GM21528 (cell line): ENCODE measurements around the gene APOO.
"Not testable (repeated sequence)": the region's sequence is repeated elsewhere in the genome, so short reads cannot be mapped to it uniquely, and the experiment has no call there.

ENCODE experiments used
- ATAC-seq: cut with Tn5 transposase; IDR thresholded peaks from one replicate; pipeline ENCODE4 v1.9.1; 2021; ENCODE audit warnings: mild to moderate bottlenecking, moderate library complexity; ENCODE audit not compliant: unreplicated experiment, low FRiP score

The APOO gene

GRCh38 chrX:23864742-23865326, 42.9 kb downstream of the APOO start:
- no peak for ATAC-seq

- not testable (repeated sequence) for ATAC-seq
Measured at GRCh38 chrX:23861952-23862351, 45.8 kb downstream of the APOO start.

- ATAC-seq, result no peak
Measured at GRCh38 chrX:23861215-23861896, 46.4 kb downstream of the APOO start.

DNA sequence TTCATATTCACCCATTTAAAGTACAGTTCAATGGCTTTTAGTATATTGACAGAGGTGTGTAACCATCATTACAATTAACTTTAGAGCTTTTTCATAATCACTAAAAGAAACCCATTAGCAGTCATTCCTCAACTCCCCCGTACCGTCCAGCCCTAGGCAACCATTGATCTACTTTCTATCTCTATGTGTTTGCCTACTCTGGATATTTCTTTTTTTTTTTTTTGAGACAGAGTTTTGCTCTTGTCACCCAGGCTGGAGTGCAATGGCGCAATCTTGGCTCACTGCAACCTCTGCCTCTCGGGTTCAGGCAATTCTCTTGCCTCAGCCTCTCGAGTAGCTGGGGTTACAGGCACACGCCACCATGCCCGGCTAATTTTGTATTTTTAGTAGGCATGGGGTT, 48.5 kb downstream of the APOO start:
- ATAC-seq, result not testable (repeated sequence)

DNA sequence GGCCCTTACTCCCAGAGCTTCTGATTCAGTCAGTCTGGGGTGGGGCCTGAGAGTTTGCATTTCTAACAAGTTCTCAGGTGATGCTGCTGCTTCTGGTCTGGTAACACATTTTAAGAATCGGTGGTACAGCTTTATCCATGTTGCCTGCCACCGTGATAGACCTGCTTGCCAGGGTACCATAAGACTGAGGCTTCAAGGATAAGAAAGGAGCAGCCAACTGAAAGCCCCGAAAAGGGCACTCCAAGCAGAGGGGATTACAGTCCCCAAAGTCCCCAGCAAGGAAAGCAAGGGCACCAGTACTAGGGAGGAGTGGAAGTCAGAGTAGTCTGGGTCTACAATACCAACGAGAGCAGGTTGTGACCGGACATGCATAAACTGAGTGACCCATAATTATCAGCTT, 49.8 kb downstream of the APOO start:
- ATAC-seq, result no peak

DNA sequence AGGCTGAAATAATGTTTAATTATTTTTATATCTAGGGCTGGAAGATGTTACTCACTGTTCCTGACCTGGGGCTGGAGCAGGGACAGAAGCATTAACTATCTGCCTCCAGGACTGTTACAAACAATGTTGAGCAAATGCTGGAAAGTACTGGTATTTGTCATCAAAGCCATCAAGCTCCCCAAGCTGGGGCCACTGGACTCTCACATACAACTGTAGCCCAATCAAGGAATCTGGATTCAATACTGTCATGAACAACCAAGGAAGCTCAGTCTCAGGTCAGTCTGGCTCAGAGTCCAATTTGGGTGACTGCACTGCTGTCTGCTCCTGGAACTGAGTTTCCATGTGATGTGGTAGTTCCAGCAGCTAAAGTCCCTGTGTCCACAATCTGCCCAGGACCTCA, 50.4 kb downstream of the APOO start:
- ATAC-seq, result no peak

DNA sequence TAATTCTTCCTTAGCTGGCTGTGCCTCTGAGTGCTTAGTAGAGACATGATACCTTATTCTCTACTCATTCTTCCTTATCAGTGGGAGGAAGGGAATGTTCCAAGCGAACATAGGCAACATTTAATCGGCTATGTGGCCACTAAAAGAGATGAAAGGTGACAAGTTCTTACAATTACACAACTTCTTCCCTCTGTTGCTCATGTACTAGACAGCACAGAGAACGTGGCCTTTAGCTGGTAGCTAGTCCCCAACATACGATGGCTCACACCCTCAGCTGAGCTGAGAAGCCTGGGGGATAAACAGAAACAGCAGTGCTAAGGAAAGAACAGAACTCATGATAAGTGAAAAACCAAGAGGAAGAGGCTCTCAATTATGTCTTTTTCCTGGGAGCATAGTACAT, 52.2 kb downstream of the APOO start:
- ATAC-seq, result no peak

DNA sequence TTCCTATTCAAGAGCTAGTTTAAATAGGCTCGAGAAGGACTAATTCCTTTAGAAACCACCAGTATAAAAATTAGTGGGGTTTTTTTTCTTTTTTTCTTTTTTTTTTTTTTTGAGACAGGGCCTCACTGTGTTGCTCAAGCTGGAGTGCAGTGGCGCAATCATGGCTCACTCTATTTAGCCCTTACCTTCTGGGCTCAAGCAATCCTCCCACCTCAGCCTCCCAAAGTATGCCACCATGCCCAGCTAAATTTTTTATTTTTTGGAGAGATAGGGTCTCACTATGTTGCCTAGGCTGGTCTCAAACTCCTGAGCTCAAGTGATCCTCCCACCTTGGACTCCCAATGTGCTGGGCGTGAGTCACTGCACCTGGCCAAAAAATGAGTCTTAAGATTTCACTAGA, 52.8 kb downstream of the APOO start:
- no peak for ATAC-seq

- ATAC-seq, result no peak
Measured at GRCh38 chrX:23854122-23854521, 53.6 kb downstream of the APOO start.

DNA sequence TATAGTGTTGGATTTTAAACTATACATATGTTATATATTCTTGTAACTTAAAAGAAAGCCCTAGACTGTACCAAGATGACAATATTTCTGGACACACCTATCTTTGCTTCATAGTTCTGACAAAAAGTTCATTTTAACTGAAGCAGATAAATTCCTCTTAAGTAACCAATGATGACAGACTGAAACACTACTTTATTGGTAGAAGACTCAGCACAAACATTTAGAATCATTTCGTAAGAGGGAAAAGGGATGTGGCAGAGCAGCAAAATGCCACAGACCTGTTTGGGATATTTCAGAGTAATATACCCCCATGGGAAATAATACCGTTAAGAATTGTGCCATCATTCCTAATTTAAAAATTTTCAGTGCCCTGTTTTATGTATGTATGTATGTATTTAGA, 56.2 kb downstream of the APOO start:
- no peak for ATAC-seq

DNA sequence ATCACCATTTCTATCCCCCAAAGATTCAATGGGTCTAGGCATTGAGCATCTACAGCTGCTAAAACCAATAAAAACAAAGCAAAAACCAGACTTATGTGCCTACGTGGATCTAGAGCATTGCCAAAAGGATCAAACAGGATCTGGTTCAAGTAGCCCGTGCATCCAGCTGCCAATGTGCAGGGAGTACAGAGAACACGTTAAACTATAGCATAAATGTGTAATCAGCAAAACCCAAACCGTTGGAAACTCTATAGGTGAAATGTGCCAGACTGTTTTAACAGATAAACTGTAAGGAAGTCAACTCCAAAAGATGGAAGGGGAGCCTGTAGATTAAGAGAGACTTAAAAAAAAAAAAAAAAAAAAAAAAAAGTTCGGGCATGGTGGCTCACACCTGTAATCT, 58.5 kb downstream of the APOO start:
- ATAC-seq, result no peak

DNA sequence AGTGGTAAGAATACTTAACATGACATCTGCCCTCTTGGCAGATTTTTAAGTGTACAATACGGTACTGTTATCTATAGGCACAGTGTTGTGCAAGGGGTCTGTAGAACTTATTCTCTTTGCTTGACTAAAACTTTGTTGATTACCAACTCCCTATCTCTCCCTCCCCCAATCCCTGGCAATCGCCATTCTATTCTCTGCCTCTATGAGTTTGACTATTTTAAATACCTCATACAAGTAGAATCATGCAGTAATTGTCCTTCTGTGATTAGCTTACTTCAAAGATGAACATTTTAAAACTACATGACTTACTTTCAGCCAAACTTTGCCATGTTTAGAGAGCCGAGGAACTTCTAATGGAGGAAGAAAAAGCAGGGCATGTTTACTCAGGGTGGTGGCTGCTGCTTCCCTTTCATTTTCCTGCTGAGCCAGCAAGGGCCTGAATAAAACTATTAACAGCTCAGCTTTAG, 62.4 kb downstream of the APOO start:
- ATAC-seq, result no peak

- no peak for ATAC-seq
Measured at GRCh38 chrX:23844502-23845138, 63.1 kb downstream of the APOO start.

DNA sequence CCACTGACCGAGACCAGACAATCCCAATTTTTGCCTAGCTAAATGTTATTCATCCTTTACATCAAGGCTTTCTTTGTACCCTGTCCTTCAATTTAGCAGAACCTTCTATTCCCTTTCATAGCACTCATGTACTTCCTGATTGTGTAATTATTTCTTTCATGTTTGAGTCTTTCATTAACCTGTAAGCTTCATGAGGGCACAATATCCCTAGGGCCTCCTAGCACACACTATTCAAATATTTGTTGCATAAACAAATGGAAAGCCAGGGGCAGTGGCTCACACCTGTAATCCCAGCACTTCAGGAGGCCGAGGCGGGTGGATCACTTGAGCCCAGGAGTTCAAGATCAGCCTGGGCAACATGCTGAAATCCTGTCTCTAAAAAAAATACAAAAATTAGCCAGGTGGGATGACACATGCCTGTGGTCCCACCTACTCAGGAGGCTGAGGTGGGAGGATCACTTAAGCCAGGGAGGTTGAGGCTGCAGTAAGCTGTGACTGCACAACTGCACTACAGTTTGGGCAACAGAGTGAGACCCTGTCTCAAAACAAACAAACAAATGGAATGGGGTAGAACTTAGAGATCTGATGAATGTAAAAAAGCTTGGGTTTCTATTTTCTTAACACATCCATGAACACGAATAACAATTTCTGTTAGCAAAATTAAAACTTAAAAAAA, 65.8 kb downstream of the APOO start:
- no peak for ATAC-seq

- ATAC-seq, result no peak
Measured at GRCh38 chrX:23840674-23841073, 67.1 kb downstream of the APOO start.

DNA sequence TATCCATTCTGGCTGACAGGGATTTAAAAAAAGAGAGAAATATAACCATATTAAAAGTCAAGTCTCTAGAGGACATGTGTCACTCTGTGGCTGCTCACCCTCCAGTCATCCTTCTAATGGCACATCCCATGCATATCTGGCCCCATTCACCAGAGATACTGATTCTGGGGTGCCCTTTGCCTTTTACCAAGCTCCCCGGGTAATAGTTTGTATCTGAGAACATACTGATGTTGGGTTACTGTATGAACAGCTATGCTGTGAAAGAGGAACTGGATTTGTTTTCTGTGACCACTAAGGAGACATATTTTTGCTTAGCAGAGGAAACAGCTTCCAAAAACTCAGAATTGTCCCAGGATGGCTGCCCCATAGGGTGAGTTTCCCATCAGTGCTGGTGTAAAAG, 68.8 kb downstream of the APOO start:
- ATAC-seq, result no peak

- no peak for ATAC-seq
Measured at GRCh38 chrX:23832721-23833120, 75.0 kb downstream of the APOO start.

- ATAC-seq, result no peak
Measured at GRCh38 chrX:23828881-23829280, 78.9 kb downstream of the APOO start.

DNA sequence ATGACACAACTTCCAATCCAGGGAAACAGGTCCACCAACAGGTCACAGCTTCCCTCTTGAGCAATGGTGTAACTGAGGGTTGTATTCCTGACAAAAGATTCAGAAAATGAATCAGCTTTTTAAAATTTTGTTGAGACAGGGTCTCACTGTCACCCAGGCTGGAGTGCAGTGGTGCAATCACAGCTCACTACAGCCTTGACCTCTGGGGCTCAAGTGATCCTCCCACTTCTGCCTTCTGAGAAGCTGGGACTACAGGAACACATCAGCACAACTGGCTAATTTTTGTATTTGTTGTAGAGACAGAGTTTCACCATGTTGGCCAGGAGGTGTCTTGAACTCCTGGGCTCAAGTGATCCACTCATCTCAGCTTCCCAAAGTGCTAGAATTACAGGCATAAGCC, 81.1 kb downstream of the APOO start:
- ATAC-seq, result no peak

DNA sequence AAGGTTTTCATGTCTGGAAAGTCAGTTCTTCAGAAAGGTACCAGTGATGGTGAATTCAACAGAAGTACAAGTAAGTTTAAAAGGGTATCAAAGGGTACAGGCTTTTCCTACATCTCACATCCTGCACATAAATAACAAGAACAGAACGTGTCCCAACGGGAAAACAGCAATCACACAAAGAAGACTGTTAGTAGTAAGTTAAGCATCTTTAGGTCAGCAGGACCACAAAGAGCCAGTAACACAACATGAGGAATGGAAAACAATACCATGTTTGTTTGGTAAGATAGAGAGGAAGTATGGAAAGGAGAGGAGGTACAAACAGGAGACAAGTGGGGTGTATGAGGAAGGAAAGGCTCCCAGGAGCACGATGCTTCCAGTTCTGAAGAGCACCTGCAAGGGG, 81.5 kb downstream of the APOO start:
- ATAC-seq, result no peak

- ATAC-seq, result no peak
Measured at GRCh38 chrX:23825675-23826074, 82.1 kb downstream of the APOO start.
